Thyroid gland (tissue), 4 donors: Measurements from ENCODE around the gene TLX2.

Experiments used
- POLR2A ChIP-seq, 2 donors: fragments of 450-650 bp; IDR thresholded peaks; one replicate each; pipeline ENCODE4 v1.6.1; 2017; ENCODE audit warnings: antibody characterized with exemption in 2 of 2, mild to moderate bottlenecking in 2 of 2, moderate library complexity in 1 of 2
- TF ChIP-seq, protein P1 (sequence below), 6 experiments: fragments of 200-600 bp in 3 of 6; fragments of 450-650 bp in 3 of 6; sonication (generic) in 3 of 6; IDR thresholded peaks; one replicate each; pipeline ENCODE4 v1.5.1; 2016 to 2019; ENCODE audit warnings: antibody characterized with exemption in 6 of 6, mild to moderate bottlenecking in 2 of 6, inconsistent platforms in 1 of 6, moderate library complexity in 1 of 6

DNA sequence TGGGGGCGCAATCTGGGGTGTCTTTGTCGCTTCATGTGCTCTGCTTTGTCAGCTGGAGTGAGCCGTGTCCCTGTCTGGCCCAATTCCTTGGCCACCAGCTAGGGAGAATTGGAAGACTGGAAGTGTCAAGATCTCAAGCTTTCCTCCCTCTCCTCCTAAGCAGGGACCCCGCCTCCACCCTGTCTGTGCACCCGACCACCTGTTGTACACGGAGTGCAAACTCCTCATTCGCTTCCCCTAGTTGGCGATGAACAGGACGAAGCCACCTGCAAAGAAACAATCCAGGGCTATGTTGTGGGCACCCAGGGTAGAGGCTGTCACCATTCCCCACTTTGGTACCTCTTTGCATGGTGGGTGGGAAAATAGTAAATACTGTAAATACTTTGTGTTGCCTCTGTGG lies 13.5 kb downstream of the TLX2 start:
- TF ChIP-seq, protein P1, sequence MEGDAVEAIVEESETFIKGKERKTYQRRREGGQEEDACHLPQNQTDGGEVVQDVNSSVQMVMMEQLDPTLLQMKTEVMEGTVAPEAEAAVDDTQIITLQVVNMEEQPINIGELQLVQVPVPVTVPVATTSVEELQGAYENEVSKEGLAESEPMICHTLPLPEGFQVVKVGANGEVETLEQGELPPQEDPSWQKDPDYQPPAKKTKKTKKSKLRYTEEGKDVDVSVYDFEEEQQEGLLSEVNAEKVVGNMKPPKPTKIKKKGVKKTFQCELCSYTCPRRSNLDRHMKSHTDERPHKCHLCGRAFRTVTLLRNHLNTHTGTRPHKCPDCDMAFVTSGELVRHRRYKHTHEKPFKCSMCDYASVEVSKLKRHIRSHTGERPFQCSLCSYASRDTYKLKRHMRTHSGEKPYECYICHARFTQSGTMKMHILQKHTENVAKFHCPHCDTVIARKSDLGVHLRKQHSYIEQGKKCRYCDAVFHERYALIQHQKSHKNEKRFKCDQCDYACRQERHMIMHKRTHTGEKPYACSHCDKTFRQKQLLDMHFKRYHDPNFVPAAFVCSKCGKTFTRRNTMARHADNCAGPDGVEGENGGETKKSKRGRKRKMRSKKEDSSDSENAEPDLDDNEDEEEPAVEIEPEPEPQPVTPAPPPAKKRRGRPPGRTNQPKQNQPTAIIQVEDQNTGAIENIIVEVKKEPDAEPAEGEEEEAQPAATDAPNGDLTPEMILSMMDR (IDR thresholded peaks at IDR 0.05): no peak
- no peak for TF ChIP-seq POLR2A (IDR thresholded peaks at IDR 0.05)
